KMS-11 (cell line): ENCODE measurements around the gene C19orf12.

ENCODE experiments used
- H2AFZ ChIP-seq: fragments of 200-600 bp; sonication (generic); 2 replicates; pipeline ENCODE4 v1.6.1; 2016; ENCODE audit warnings: antibody characterized with exemption, mixed run types, low read depth
- H3K27ac ChIP-seq: fragments of 200-600 bp; sonication (generic); 2 replicates; pipeline ENCODE4 v1.6.1; 2016; ENCODE audit warnings: mild to moderate bottlenecking, mixed run types
- H3K27me3 ChIP-seq: fragments of 200-600 bp; sonication (generic); 2 replicates; pipeline ENCODE4 v1.6.1; 2017; ENCODE audit warnings: mild to moderate bottlenecking, low read depth, mixed run types, moderate library complexity; ENCODE audit not compliant: insufficient read depth
- H3K36me3 ChIP-seq: fragments of 200-600 bp; sonication (generic); 2 replicates; pipeline ENCODE4 v1.6.1; 2017; ENCODE audit warnings: mild to moderate bottlenecking, mixed run types; ENCODE audit not compliant: insufficient read depth
- H3K4me1 ChIP-seq: fragments of 200-600 bp; sonication (generic); 2 replicates; pipeline ENCODE4 v1.6.1; 2016; ENCODE audit warnings: mild to moderate bottlenecking, low read depth, mixed run types; ENCODE audit not compliant: poor library complexity, severe bottlenecking
- H3K4me2 ChIP-seq: fragments of 200-600 bp; sonication (generic); 2 replicates; pipeline ENCODE4 v1.7.0; 2016; ENCODE audit warnings: mild to moderate bottlenecking, mixed run types
- H3K4me3 ChIP-seq: fragments of 200-600 bp; sonication (generic); IDR thresholded peaks from 2 replicates; pipeline ENCODE4 v1.6.1; 2017; ENCODE audit warnings: low read depth, low read length, mixed read lengths; ENCODE audit not compliant: insufficient read depth
- H3K79me2 ChIP-seq: fragments of 200-600 bp; sonication (generic); 2 replicates; pipeline ENCODE4 v1.6.1; 2016; ENCODE audit warnings: low read depth, mixed run types; ENCODE audit not compliant: insufficient read depth
- H3K9ac ChIP-seq: fragments of 200-600 bp; sonication (generic); 2 replicates; pipeline ENCODE4 v1.6.1; 2016; ENCODE audit warnings: mild to moderate bottlenecking, mixed run types
- H4K20me1 ChIP-seq: fragments of 200-600 bp; sonication (generic); 2 replicates; pipeline ENCODE4 v1.6.1; 2016; ENCODE audit warnings: mild to moderate bottlenecking, mixed run types; ENCODE audit not compliant: insufficient read depth
- TF ChIP-seq, protein P1 (sequence below): fragments of 200-600 bp; sonication (generic); conservative IDR thresholded peaks from 2 replicates; pipeline ENCODE4 v1.6.1; 2017; ENCODE audit warnings: low read depth, mild to moderate bottlenecking, antibody characterized with exemption, low read length, moderate library complexity, mixed read lengths

C19orf12 gene

DNA sequence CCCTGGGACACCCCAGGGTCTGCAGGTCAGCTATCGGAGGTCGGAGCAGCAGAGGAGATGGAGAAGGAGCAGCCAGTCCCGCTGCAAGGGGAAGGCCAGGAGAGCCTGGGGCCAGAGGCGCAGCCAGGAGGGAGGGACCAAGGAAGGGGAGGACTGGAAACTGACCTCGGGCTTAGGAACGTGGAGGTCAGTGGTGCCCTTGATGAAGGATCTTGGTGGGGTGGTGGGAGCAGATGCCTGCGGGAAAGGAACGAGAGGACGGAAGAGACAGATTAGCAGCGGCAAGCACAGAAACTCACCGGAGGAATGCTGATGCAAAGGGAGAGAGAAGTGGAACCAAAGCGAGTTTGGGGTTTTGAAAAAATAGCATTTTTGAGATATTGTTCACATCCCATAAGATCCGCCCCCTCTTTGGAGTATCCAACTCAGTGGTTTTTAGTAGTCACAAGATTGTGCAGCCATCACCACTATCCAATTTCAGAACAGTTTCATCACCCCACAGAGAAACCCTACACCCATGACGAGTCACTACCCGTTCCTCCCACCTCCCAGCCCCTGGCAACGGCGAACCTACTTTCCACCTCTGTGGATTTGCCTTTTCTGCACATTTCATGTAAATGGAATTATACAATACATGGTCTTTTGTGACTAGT is 27.7 kb downstream of the C19orf12 start:
- Histone ChIP-seq H3K4me2 (no peak overlapping the region), H4K20me1 (no peaks in the 10 kb centered on the region), H3K4me3 (no peak overlapping the region), H3K9ac (no peak overlapping the region), H3K4me1 (no peaks in the 10 kb centered on the region), H3K27ac (no peak overlapping the region), H3K79me2 (no peaks in the 10 kb centered on the region), H3K36me3 (no peaks in the 10 kb centered on the region), H2AFZ (no peak overlapping the region), H3K27me3 (no peaks in the 10 kb centered on the region)
- TF ChIP-seq, protein P1, sequence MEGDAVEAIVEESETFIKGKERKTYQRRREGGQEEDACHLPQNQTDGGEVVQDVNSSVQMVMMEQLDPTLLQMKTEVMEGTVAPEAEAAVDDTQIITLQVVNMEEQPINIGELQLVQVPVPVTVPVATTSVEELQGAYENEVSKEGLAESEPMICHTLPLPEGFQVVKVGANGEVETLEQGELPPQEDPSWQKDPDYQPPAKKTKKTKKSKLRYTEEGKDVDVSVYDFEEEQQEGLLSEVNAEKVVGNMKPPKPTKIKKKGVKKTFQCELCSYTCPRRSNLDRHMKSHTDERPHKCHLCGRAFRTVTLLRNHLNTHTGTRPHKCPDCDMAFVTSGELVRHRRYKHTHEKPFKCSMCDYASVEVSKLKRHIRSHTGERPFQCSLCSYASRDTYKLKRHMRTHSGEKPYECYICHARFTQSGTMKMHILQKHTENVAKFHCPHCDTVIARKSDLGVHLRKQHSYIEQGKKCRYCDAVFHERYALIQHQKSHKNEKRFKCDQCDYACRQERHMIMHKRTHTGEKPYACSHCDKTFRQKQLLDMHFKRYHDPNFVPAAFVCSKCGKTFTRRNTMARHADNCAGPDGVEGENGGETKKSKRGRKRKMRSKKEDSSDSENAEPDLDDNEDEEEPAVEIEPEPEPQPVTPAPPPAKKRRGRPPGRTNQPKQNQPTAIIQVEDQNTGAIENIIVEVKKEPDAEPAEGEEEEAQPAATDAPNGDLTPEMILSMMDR, result no peak

DNA sequence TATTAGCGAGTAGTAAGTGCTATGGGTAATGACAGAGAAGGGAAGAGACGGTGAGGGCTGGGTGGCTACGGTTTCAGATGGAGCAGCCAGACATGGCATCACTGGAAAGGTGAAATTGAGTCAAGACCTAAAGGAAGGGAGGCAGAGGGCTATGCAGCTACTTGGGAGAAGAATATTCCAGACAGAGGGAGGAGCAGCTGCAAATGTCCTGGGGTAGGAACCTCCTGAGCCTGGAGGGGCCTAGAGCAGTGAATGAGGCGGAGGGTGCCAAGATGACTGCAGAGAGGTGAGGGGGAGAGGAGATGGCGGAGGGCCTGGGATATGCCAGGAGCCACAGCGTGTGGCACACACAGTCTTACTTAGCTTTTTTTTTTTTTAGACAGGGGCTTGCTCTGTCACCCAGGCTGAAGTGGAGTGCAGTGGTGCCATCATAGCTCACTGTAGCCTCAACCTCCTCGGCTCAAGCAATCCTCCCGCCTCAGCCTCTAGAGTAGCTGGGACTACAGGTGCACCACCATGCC is 28.7 kb downstream of the C19orf12 start:
- no peaks in the 10 kb centered on the region for H3K79me2 ChIP-seq
- H3K36me3 ChIP-seq, result no peaks in the 10 kb centered on the region
- no peaks in the 10 kb centered on the region for H3K27me3 ChIP-seq
- no peak overlapping the region for H3K27ac ChIP-seq
- no peak overlapping the region for H3K4me3 ChIP-seq
- no peaks in the 10 kb centered on the region for H4K20me1 ChIP-seq
- no peak overlapping the region for H2AFZ ChIP-seq
- no peak overlapping the region for H3K9ac ChIP-seq
- H3K4me1 ChIP-seq, result no peaks in the 10 kb centered on the region
- H3K4me2 ChIP-seq, result no peak overlapping the region
- TF ChIP-seq, protein P1, result no peak

DNA sequence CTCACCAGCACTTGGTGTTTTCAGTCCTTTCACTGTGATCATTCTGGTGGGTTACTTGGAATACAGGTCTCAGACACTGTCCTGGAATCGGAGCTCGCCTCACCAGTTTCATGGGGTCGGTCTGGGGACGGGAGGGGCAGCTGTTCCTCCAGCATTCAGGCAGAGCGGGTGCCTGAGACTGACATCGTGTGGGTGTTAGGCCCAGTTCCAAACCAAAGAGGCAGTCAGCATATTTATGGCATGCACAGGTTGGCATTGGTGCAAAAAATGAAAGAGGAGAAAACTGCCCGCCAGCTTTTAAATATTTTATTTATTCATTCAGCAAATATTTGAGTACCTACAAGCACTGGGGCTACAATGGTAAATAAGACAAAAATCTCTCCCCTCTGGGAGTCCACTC is 29.7 kb downstream of the C19orf12 start:
- H3K27ac ChIP-seq, result no peak overlapping the region
- H3K4me2 ChIP-seq, result no peak overlapping the region
- no peaks in the 10 kb centered on the region for H4K20me1 ChIP-seq
- no peak overlapping the region for H3K9ac ChIP-seq
- H3K4me1 ChIP-seq, result no peaks in the 10 kb centered on the region
- H3K27me3 ChIP-seq, result no peaks in the 10 kb centered on the region
- H2AFZ ChIP-seq, result no peak overlapping the region
- no peaks in the 10 kb centered on the region for H3K36me3 ChIP-seq
- TF ChIP-seq, protein P1, result no peak
- no peaks in the 10 kb centered on the region for H3K79me2 ChIP-seq
- H3K4me3 ChIP-seq, result no peak overlapping the region

DNA sequence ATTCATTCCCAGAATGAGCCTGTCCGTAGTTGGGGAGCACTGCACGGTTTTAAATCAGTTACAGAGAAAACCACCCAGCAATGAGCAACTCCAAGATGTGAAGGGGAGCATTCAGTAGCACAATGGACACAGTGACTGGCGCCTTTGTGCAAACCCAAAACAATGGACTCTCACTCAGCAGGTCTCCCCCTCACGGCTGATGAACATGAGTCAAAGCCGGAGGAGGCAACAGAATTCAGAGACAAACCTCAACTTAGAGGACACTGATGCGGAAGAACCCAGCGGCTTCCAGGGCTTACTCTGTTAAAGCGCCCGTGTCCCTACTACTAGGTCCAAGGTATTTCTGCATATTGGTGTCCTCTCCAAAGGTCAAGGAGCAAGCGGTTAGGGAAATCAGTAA is 32.1 kb downstream of the C19orf12 start:
- no peak overlapping the region for H3K9ac ChIP-seq

More for the DNA sequence above, 32.1 kb downstream of the C19orf12 start:
- no peak overlapping the region for H3K4me2 ChIP-seq
- H4K20me1 ChIP-seq, result no peaks in the 10 kb centered on the region
- H3K27ac ChIP-seq, result no peak overlapping the region
- H3K27me3 ChIP-seq, result no peaks in the 10 kb centered on the region
- TF ChIP-seq, protein P1, result no peak
- H3K36me3 ChIP-seq, result no peaks in the 10 kb centered on the region
- H2AFZ ChIP-seq, result no peak overlapping the region
- no peaks in the 10 kb centered on the region for H3K79me2 ChIP-seq
- no peaks in the 10 kb centered on the region for H3K4me1 ChIP-seq
- H3K4me3 ChIP-seq, result no peak overlapping the region
